HepG2 (cell line): ENCODE measurements around the gene IL18R1.

ENCODE experiments used
- JUND ChIP-seq: sonication (generic); formaldehyde crosslinking; IDR thresholded peaks from 2 replicates; pipeline ENCODE4 v1.8.0; 2022; ENCODE audit warnings: mild to moderate bottlenecking, missing genetic modification reagents
- MAX ChIP-seq: IDR thresholded peaks from 2 replicates; pipeline ENCODE4 v1.6.1; 2012; ENCODE audit warnings: inconsistent platforms
- MEIS2 ChIP-seq: sonication (generic); formaldehyde crosslinking; IDR thresholded peaks from 2 replicates; pipeline ENCODE4 v1.9.0; 2021; ENCODE audit warnings: mild to moderate bottlenecking, missing genetic modification reagents
- MTF1 ChIP-seq: sonication (generic); formaldehyde crosslinking; IDR thresholded peaks from 2 replicates; pipeline ENCODE4 v1.5.0; 2020; ENCODE audit warnings: missing genetic modification reagents
- NFKBIZ ChIP-seq: IDR thresholded peaks from 2 replicates; pipeline ENCODE4 v1.6.1; 2018; ENCODE audit warnings: missing genetic modification reagents, missing compliant biosample characterization
- PATZ1 ChIP-seq: sonication (generic); formaldehyde crosslinking; IDR thresholded peaks from 2 replicates; pipeline ENCODE4 v1.4.0; 2020; ENCODE audit warnings: missing genetic modification reagents
- POLR2A ChIP-seq, 2 experiments: IDR thresholded peaks; 2 replicates each; pipeline ENCODE4 v1.6.1; 2011; ENCODE audit warnings: low read depth in 2 of 2, low read length in 2 of 2, mild to moderate bottlenecking in 1 of 2, moderate library complexity in 1 of 2; ENCODE audit not compliant: insufficient read depth in 1 of 2
- RAD21 ChIP-seq: fragments of 450-650 bp; formaldehyde crosslinking; IDR thresholded peaks from 2 replicates; pipeline ENCODE4 v1.5.0; 2020; ENCODE audit warnings: mild to moderate bottlenecking
- WIZ ChIP-seq: sonication (generic); formaldehyde crosslinking; IDR thresholded peaks from 2 replicates; pipeline ENCODE4 v1.5.1; 2020; ENCODE audit warnings: mild to moderate bottlenecking, missing genetic modification reagents
- XRCC5 ChIP-seq: fragments of 200-400 bp; formaldehyde crosslinking; optimal IDR thresholded peaks from 2 replicates; pipeline ENCODE3; 2017; ENCODE audit warnings: mild to moderate bottlenecking, low read length
- ZBTB33 ChIP-seq: sonication (generic); formaldehyde crosslinking; IDR thresholded peaks from 2 replicates; pipeline ENCODE4 v1.4.0; 2020; ENCODE audit warnings: missing genetic modification reagents
- ZNF121 ChIP-seq: sonication (generic); formaldehyde crosslinking; IDR thresholded peaks from 2 replicates; pipeline ENCODE4 v1.5.0; 2020; ENCODE audit warnings: mild to moderate bottlenecking, missing genetic modification reagents
- ZNF451 ChIP-seq: sonication (generic); formaldehyde crosslinking; IDR thresholded peaks from 2 replicates; pipeline ENCODE4 v1.5.0; 2020; ENCODE audit warnings: mild to moderate bottlenecking, missing genetic modification reagents

GRCh38 chr2:102397209-102397608 lies 41.6 kb downstream of the IL18R1 start:
- TF ChIP-seq RAD21 (no peak), WIZ (CRISPR knock-in tag) (no peak), ZNF121 (CRISPR knock-in tag) (no peak), MEIS2 (CRISPR knock-in tag) (no peak), XRCC5 (no peak), ZBTB33 (no peak), MTF1 (CRISPR knock-in tag) (no peak), JUND (CRISPR knock-in tag) (no peak), PATZ1 (CRISPR knock-in tag) (no peak), MAX (no peak), POLR2A (IDR thresholded peaks at IDR 0.05; ENCODE audit: insufficient read depth in 1 of 2, low read depth in 2 of 2, low read length in 2 of 2) (no peak), NFKBIZ (CRISPR knock-in tag) (no peak), ZNF451 (CRISPR knock-in tag) (no peak)
